ENCODE data around the gene RAB34.
A peak's percentile ranks its signal among the peaks of the same experiment; 100 is the strongest.
"Not testable (repeated sequence)": the region's sequence is repeated elsewhere in the genome, so short reads cannot be mapped to it uniquely, and the experiment has no call there.

RAB34 gene

GRCh38 chr17:28722417-28723158 lies 4.9 kb upstream of the RAB34 start:
- no peak for TF ChIP-seq CTCF (IDR thresholded peaks at IDR 0.05; ENCODE audit: poor library complexity, severe bottlenecking)
- H3K27ac ChIP-seq (ENCODE audit: poor library complexity, severe bottlenecking): peak overlapping the region; percentile 92
- ATAC-seq (ENCODE audit: low read depth) (no peak), DNase-seq (ENCODE audit: low spot score) (no peak)
- no peaks in the 10 kb centered on the region for H3K27me3 ChIP-seq (ENCODE audit: insufficient read depth, poor library complexity, severe bottlenecking)
- no peak overlapping the region for H3K4me3 ChIP-seq (ENCODE audit: severe bottlenecking)
- peaks cover 28% of the 10 kb centered on the region for H3K4me1 ChIP-seq (ENCODE audit: insufficient read depth, poor library complexity, severe bottlenecking)
- peaks cover 51% of the 10 kb centered on the region for H3K36me3 ChIP-seq (ENCODE audit: low read depth)
- H3K9me3 ChIP-seq (ENCODE audit: severe bottlenecking): no peaks in the 10 kb centered on the region

DNA sequence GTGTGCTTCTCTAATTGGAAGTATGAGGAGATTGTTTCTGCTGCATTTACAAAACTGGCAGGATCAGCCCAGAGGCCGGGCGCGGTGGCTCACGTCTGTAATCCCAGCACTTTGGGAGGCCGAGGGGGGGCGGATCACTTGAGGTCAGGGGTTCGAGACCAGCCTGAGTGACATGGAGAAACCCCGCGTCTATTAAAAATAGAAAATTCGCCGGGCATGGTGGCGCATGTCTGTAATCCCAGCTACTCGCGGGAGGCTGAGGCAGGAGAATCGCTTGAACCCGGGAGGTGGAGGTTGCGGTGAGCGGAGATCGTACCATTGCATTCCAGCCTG lies 3.3 kb upstream of the RAB34 start:
- peaks cover 26% of the 10 kb centered on the region for H3K4me1 ChIP-seq (ENCODE audit: insufficient read depth, poor library complexity, severe bottlenecking)

DNA sequence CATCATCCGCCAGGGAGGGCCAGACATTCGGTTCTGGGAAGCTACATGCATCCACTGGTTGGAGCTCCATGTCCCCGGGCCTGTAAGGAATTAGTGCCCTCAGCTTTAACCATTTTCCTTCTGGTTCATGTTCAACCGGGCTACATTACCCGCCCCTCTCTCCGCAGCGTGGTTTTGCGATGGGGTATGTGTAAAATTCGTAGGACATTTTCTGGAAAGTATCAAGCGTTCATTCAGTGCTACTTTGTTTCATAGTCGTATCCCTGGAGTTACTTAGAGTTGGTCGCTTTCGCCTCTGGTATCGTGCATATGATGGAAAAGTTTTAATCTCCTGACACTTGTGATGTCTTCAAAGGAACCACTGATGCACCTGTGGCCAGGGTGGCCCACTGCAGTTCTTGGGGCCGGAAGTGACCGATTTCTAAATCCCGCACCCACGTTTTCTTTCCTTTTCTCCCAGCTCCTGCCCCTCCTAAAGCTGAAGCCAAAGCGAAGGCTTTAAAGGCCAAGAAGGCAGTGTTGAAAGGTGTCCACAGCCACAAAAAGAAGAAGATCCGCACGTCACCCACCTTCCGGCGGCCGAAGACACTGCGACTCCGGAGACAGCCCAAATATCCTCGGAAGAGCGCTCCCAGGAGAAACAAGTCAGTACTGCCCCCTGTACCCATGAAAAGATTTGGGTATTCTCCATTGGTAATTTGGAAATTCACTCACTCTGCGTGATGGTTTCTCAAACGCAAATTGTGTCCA lies 2.8 kb upstream of the RAB34 start:
- peak overlapping the region; percentile 56 for H3K4me3 ChIP-seq (ENCODE audit: severe bottlenecking)
- no peaks in the 10 kb centered on the region for H3K27me3 ChIP-seq (ENCODE audit: insufficient read depth, poor library complexity, severe bottlenecking)
- H3K4me1 ChIP-seq (ENCODE audit: insufficient read depth, poor library complexity, severe bottlenecking): peaks cover 26% of the 10 kb centered on the region
- no peaks in the 10 kb centered on the region for H3K9me3 ChIP-seq (ENCODE audit: severe bottlenecking)
- H3K27ac ChIP-seq (ENCODE audit: poor library complexity, severe bottlenecking): peak overlapping the region; percentile 92
- H3K36me3 ChIP-seq (ENCODE audit: low read depth): peaks cover 62% of the 10 kb centered on the region
- DNase-seq (ENCODE audit: low spot score) (no peak), ATAC-seq (ENCODE audit: low read depth) (no peak)
- TF ChIP-seq CTCF (IDR thresholded peaks at IDR 0.05; ENCODE audit: poor library complexity, severe bottlenecking): peak; percentile 13

More for the DNA sequence above, 3.3 kb upstream of the RAB34 start:
- Histone ChIP-seq H3K27ac (ENCODE audit: poor library complexity, severe bottlenecking) (peak overlapping the region; percentile 92), H3K4me3 (ENCODE audit: severe bottlenecking) (peak overlapping the region; percentile 56), H3K36me3 (ENCODE audit: low read depth) (peaks cover 59% of the 10 kb centered on the region)
- not testable (repeated sequence) for ATAC-seq (ENCODE audit: low read depth); DNase-seq (ENCODE audit: low spot score); H3K27me3 ChIP-seq (ENCODE audit: insufficient read depth, poor library complexity, severe bottlenecking); H3K9me3 ChIP-seq (ENCODE audit: severe bottlenecking)

GRCh38 chr17:28719021-28719433 lies 1.4 kb upstream of the RAB34 start:
- DNase-seq (ENCODE audit: low spot score): no peak

More at GRCh38 chr17:28719021-28719433, 1.4 kb upstream of the RAB34 start:
- H3K4me1 ChIP-seq (ENCODE audit: insufficient read depth, poor library complexity, severe bottlenecking): peaks cover 22% of the 10 kb centered on the region
- no peaks in the 10 kb centered on the region for H3K9me3 ChIP-seq (ENCODE audit: severe bottlenecking)
- H3K27ac ChIP-seq (ENCODE audit: poor library complexity, severe bottlenecking): peak overlapping the region; percentile 92
- no peak for TF ChIP-seq CTCF (IDR thresholded peaks at IDR 0.05; ENCODE audit: poor library complexity, severe bottlenecking)
- H3K4me3 ChIP-seq (ENCODE audit: severe bottlenecking): peak overlapping the region; percentile 56
- ATAC-seq (ENCODE audit: low read depth): no peak
- H3K36me3 ChIP-seq (ENCODE audit: low read depth): peaks cover 65% of the 10 kb centered on the region
- no peaks in the 10 kb centered on the region for H3K27me3 ChIP-seq (ENCODE audit: insufficient read depth, poor library complexity, severe bottlenecking)
